Measurements from ENCODE around the gene TOB1.

DNA sequence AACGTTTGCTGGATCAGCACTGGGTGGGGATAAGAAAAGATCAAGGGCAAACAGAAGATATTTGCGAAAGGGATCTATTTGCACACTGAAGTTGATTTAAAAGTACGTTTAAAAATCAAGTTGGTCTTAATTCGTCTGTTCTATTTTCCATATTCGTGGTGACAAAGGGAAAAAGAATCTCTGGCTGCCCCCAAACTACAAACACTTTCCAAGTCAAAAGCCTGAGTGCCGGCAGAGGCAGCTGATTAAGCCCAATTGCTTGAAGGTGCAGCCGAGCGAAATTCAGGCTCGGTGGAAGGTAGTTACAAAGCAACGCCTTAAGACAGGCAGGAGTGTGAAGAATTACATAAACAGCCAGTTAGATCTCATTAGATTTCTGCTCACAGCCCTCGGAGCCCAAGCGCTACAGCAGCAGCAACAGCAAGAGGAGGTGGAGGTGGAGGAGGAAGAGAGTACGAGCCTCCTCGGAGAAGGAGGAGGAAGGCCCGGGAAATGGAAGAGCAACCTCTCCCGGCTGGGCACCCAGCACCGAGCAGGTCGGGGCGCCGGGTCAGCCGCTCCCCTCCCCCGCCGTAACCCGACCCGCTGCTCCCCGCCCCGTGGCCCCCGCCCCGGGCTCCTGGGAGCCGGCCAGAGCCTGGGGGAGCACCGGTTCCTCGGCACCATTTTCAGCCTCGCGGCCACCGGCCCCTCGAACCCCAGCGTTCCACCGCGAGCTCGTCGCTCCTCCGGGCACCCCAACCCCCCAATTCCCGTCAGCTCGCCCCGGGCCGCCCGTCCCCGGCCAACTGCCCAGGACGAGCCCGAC, 890 bp downstream of the TOB1 start:
- TF ChIP-seq ZSCAN29 (IDR thresholded peaks at IDR 0.05) (no peak), JUN (IDR thresholded peaks at IDR 0.05; ENCODE audit: borderline replicate concordance, low read depth, low read length) (no peak), JUN (CRISPR knock-in tag; IDR thresholded peaks at IDR 0.05; ENCODE audit: borderline replicate concordance) (no peak), RUNX1 (IDR thresholded peaks at IDR 0.05; ENCODE audit: low read depth) (no peak), CREM (IDR thresholded peaks at IDR 0.05; ENCODE audit: low read depth) (no peak)
- TF ChIP-seq, protein P1, sequence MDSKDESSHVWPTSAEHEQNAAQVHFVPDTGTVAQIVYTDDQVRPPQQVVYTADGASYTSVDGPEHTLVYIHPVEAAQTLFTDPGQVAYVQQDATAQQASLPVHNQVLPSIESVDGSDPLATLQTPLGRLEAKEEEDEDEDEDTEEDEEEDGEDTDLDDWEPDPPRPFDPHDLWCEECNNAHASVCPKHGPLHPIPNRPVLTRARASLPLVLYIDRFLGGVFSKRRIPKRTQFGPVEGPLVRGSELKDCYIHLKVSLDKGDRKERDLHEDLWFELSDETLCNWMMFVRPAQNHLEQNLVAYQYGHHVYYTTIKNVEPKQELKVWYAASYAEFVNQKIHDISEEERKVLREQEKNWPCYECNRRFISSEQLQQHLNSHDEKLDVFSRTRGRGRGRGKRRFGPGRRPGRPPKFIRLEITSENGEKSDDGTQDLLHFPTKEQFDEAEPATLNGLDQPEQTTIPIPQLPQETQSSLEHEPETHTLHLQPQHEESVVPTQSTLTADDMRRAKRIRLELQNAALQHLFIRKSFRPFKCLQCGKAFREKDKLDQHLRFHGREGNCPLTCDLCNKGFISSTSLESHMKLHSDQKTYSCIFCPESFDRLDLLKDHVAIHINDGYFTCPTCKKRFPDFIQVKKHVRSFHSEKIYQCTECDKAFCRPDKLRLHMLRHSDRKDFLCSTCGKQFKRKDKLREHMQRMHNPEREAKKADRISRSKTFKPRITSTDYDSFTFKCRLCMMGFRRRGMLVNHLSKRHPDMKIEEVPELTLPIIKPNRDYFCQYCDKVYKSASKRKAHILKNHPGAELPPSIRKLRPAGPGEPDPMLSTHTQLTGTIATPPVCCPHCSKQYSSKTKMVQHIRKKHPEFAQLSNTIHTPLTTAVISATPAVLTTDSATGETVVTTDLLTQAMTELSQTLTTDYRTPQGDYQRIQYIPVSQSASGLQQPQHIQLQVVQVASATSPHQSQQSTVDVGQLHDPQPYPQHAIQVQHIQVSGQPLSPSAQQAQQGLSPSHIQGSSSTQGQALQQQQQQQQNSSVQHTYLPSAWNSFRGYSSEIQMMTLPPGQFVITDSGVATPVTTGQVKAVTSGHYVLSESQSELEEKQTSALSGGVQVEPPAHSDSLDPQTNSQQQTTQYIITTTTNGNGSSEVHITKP (IDR thresholded peaks at IDR 0.05; ENCODE audit: partially characterized antibody) = peak; percentile 82

Measured in K562 (cell line).